H1 (cell line): Measurements from ENCODE around the gene C1QL2. TPM values are rescaled to one million over a fixed set of nuclear protein-coding genes. Genes with fewer than 3 reads are reported as not detected.

ENCODE experiments used
- CTCF ChIA-PET: fragments of 300-600 bp; sonication (Branson Sonifier 250); formaldehyde crosslinking; loops from one replicate; lab custom pipeline; 2021; ENCODE audit not compliant: partially characterized antibody; lab: Charles Lee
- POLR2A ChIA-PET: fragments of 300-600 bp; sonication (Branson Sonifier 250); formaldehyde crosslinking; loops from one replicate; lab custom pipeline; 2021; ENCODE audit warnings: inconsistent platforms; ENCODE audit not compliant: partially characterized antibody; lab: Charles Lee
- DNase-seq, 2 experiments: peaks; one replicate each; pipeline versions ENCODE4 v3.0.0 to v3.0.0-alpha.2; 2010 to 2022; ENCODE audit warnings: low spot score in 2 of 2, low read depth in 1 of 2, mixed read lengths in 1 of 2
- FAIRE-seq: peaks from 2 replicates; lab custom pipeline; 2011; peaks lifted over from hg19 to GRCh38; lab: Jason Lieb, UNC
- H2AFZ ChIP-seq: 2 replicates; pipeline ENCODE4 v1.8.1; 2012; ENCODE audit warnings: low read length, inconsistent platforms
- H2AK5ac ChIP-seq: 2 replicates; pipeline ENCODE4 v1.6.1; 2013; ENCODE audit warnings: low read depth, low read length
- H2BK120ac ChIP-seq: replicated peaks from 2 replicates; pipeline ENCODE3; 2013; ENCODE audit warnings: low read depth, low read length, inconsistent platforms
- H2BK12ac ChIP-seq: 2 replicates; pipeline ENCODE4 v1.6.1; 2013; ENCODE audit warnings: low read depth, low read length
- H2BK15ac ChIP-seq: 2 replicates; pipeline ENCODE4 v1.6.1; 2013; ENCODE audit warnings: low read length
- H2BK20ac ChIP-seq: 2 replicates; pipeline ENCODE4 v1.6.1; 2013; ENCODE audit warnings: low read length
- H2BK5ac ChIP-seq: 2 replicates; pipeline ENCODE4 v1.6.1; 2013; ENCODE audit warnings: low read depth, low read length
- H3K14ac ChIP-seq: 2 replicates; pipeline ENCODE4 v1.6.1; 2013; ENCODE audit warnings: inconsistent platforms; ENCODE audit not compliant: insufficient read length
- H3K18ac ChIP-seq: 2 replicates; pipeline ENCODE4 v1.6.1; 2013; ENCODE audit warnings: low read length; ENCODE audit errors: extremely low read depth
- H3K23ac ChIP-seq: 2 replicates; pipeline ENCODE4 v1.6.1; 2013; ENCODE audit warnings: inconsistent platforms; ENCODE audit not compliant: insufficient read length
- H3K23me2 ChIP-seq: 2 replicates; pipeline ENCODE4 v1.6.1; 2013; ENCODE audit warnings: low read depth, low read length
- H3K27ac ChIP-seq: 2 replicates; pipeline ENCODE4 v1.6.1; 2011; ENCODE audit warnings: low read depth, low read length, inconsistent platforms
- H3K27me3 ChIP-seq, 4 experiments: replicated peaks in 1 of 4; 1 replicate in 1 of 4; 2 replicates in 3 of 4; pipeline versions ENCODE4 v1.6.1 to v1.8.1; 2011 to 2013; ENCODE audit warnings: low read length in 3 of 4, mild to moderate bottlenecking in 3 of 4, inconsistent platforms in 2 of 4, mixed read lengths in 2 of 4, moderate library complexity in 1 of 4; ENCODE audit not compliant: control insufficient read depth in 3 of 4, insufficient read depth in 3 of 4; ENCODE audit errors: extremely low read depth in 1 of 4
- H3K36me3 ChIP-seq, 4 experiments: 2 replicates each; pipeline versions ENCODE4 v1.6.1 to v1.8.1; 2011 to 2013; ENCODE audit warnings: mild to moderate bottlenecking in 4 of 4, low read length in 3 of 4, moderate library complexity in 2 of 4, control low read depth in 1 of 4, inconsistent platforms in 1 of 4; ENCODE audit not compliant: insufficient read depth in 4 of 4, control insufficient read depth in 2 of 4
- H3K4ac ChIP-seq: replicated peaks from 2 replicates; pipeline ENCODE3; 2013; ENCODE audit warnings: low read length, low read depth, mixed read lengths, inconsistent platforms; ENCODE audit not compliant: insufficient read length
- H3K4me1 ChIP-seq, 4 experiments: replicated peaks in 1 of 4; 1 replicate in 1 of 4; 2 replicates in 3 of 4; pipeline versions ENCODE4 v1.6.1 to v1.8.1; 2011 to 2013; ENCODE audit warnings: low read length in 3 of 4, inconsistent platforms in 2 of 4, mixed read lengths in 1 of 4; ENCODE audit not compliant: insufficient read depth in 4 of 4, control insufficient read depth in 3 of 4
- H3K4me2 ChIP-seq, 2 experiments: 2 replicates each; pipeline versions ENCODE4 v1.6.1 to v1.8.1; 2011 to 2013; ENCODE audit warnings: low read depth in 2 of 2, low read length in 2 of 2, control low read depth in 1 of 2, inconsistent platforms in 1 of 2, mild to moderate bottlenecking in 1 of 2; ENCODE audit not compliant: insufficient read depth in 1 of 2
- H3K4me3 ChIP-seq, 4 experiments: fragments of 200-600, 300-600 bp in 1 of 4; sonication (generic), shearing (Covaris generic), sonication (Bioruptor Twin) in 1 of 4; 2 replicates each; pipeline versions ENCODE4 v1.5.1 to v1.8.1; 2011 to 2016; ENCODE audit warnings: low read length in 4 of 4, low read depth in 3 of 4, control low read depth in 2 of 4, inconsistent platforms in 2 of 4, mild to moderate bottlenecking in 2 of 4, mixed read lengths in 1 of 4, moderate library complexity in 1 of 4; ENCODE audit not compliant: insufficient read depth in 2 of 4; ENCODE audit errors: extremely low read depth in 1 of 4
- H3K56ac ChIP-seq: replicated peaks from 2 replicates; pipeline ENCODE3; 2013; ENCODE audit warnings: low read depth, mild to moderate bottlenecking, mixed read lengths, low read length, inconsistent platforms; ENCODE audit not compliant: insufficient read length
- H3K79me1 ChIP-seq: 2 replicates; pipeline ENCODE4 v1.6.1; 2013; ENCODE audit warnings: low read depth, low read length, control low read depth
- H3K79me2 ChIP-seq, 2 experiments: 2 replicates each; pipeline versions ENCODE4 v1.6.1 to v1.8.1; 2012 to 2013; ENCODE audit warnings: low read length in 2 of 2, mild to moderate bottlenecking in 2 of 2, inconsistent platforms in 1 of 2; ENCODE audit not compliant: insufficient read depth in 2 of 2, control insufficient read depth in 1 of 2
- H3K9ac ChIP-seq, 4 experiments: replicated peaks in 1 of 4; 1 replicate in 1 of 4; 2 replicates in 3 of 4; pipeline versions ENCODE4 v1.6.1 to v1.8.1; 2011 to 2013; ENCODE audit warnings: low read depth in 3 of 4, low read length in 3 of 4, control low read depth in 2 of 4, mild to moderate bottlenecking in 2 of 4, moderate library complexity in 2 of 4, inconsistent platforms in 1 of 4; ENCODE audit errors: extremely low read depth in 1 of 4
- H3K9me3 ChIP-seq, 2 experiments: 2 replicates each; pipeline versions ENCODE4 v1.6.1 to v1.8.1; 2012 to 2013; ENCODE audit warnings: mild to moderate bottlenecking in 2 of 2, moderate library complexity in 2 of 2, control low read depth in 1 of 2, inconsistent platforms in 1 of 2, low read depth in 1 of 2, low read length in 1 of 2, mixed read lengths in 1 of 2; ENCODE audit not compliant: insufficient read depth in 2 of 2
- H4K20me1 ChIP-seq, 2 experiments: replicated peaks in 1 of 2; 2 replicates each; pipeline versions ENCODE3 to v1.8.1; 2011 to 2013; ENCODE audit warnings: inconsistent platforms in 2 of 2, low read length in 2 of 2, mild to moderate bottlenecking in 1 of 2; ENCODE audit not compliant: insufficient read depth in 2 of 2, control insufficient read depth in 1 of 2
- H4K5ac ChIP-seq: 2 replicates; pipeline ENCODE4 v1.6.1; 2013; ENCODE audit warnings: low read length, low read depth, mixed read lengths, inconsistent platforms; ENCODE audit not compliant: insufficient read length
- H4K8ac ChIP-seq: 2 replicates; pipeline ENCODE4 v1.8.0; 2013; ENCODE audit warnings: mild to moderate bottlenecking, moderate library complexity, low read length, inconsistent platforms; ENCODE audit not compliant: insufficient read depth; ENCODE audit errors: extremely low read depth
- H4K91ac ChIP-seq: replicated peaks from 2 replicates; pipeline ENCODE3; 2013; ENCODE audit warnings: low read length, mixed read lengths, inconsistent platforms; ENCODE audit not compliant: insufficient read length
- ASH2L ChIP-seq: fragments of 200-600, 300-600 bp; sonication (generic); IDR thresholded peaks from one replicate; pipeline ENCODE4 v1.7.1; 2017; ENCODE audit warnings: low read length
- BACH1 ChIP-seq: IDR thresholded peaks from 2 replicates; pipeline ENCODE4 v1.6.1; 2012; ENCODE audit warnings: low read length, improper control_type of control experiment
- BCL11A ChIP-seq, 2 experiments: IDR thresholded peaks; one replicate each; pipeline ENCODE4 v1.6.1; 2011; ENCODE audit warnings: low read depth in 2 of 2, low read length in 2 of 2, mild to moderate bottlenecking in 2 of 2
- CBX5 ChIP-seq: fragments of 300-800, 300-1000 bp; sonication (generic); IDR thresholded peaks from 2 replicates; pipeline ENCODE4 v1.7.1; 2016; ENCODE audit warnings: antibody characterized with exemption, low read length, low read depth
- EGR1 ChIP-seq: IDR thresholded peaks from 2 replicates; pipeline ENCODE4 v1.6.1; 2011; ENCODE audit warnings: low read depth, low read length, borderline replicate concordance
- EZH2 ChIP-seq: fragments of 200-600 bp; sonication (generic); IDR thresholded peaks from 2 replicates; pipeline ENCODE4 v1.7.1; 2012; ENCODE audit warnings: low read depth, mild to moderate bottlenecking, moderate library complexity, low read length, inconsistent platforms; ENCODE audit not compliant: severe bottlenecking
- GABPA ChIP-seq: IDR thresholded peaks from 2 replicates; pipeline ENCODE4 v1.6.1; 2011; ENCODE audit warnings: mild to moderate bottlenecking, low read length, moderate library complexity, borderline replicate concordance; ENCODE audit not compliant: insufficient read depth
- KDM1A ChIP-seq: fragments of 200-600, 300-600 bp; sonication (generic); IDR thresholded peaks from 2 replicates; pipeline ENCODE4 v1.7.1; 2016; ENCODE audit warnings: mild to moderate bottlenecking, low read length, borderline replicate concordance
- MAFK ChIP-seq: IDR thresholded peaks from 2 replicates; pipeline ENCODE4 v1.6.1; 2012; ENCODE audit warnings: low read depth, mild to moderate bottlenecking, improper control_type of control experiment, low read length
- MAX ChIP-seq: IDR thresholded peaks from 2 replicates; pipeline ENCODE4 v1.6.1; 2012; ENCODE audit warnings: inconsistent platforms
- POLR2AphosphoS5 ChIP-seq: IDR thresholded peaks from 2 replicates; pipeline ENCODE4 v1.6.1; 2011; ENCODE audit warnings: low read depth, low read length
- RBBP5 ChIP-seq: IDR thresholded peaks from 2 replicates; pipeline ENCODE4 v1.7.1; 2012; ENCODE audit warnings: low read depth, mild to moderate bottlenecking, inconsistent platforms, low read length, moderate library complexity, borderline replicate concordance
- RFX5 ChIP-seq: IDR thresholded peaks from 2 replicates; pipeline ENCODE4 v1.6.1; 2011; ENCODE audit warnings: low read depth, low read length, improper control_type of control experiment, borderline replicate concordance
- SP1 ChIP-seq: IDR thresholded peaks from 2 replicates; pipeline ENCODE4 v1.6.1; 2011; ENCODE audit warnings: low read depth, low read length
- TAF1 ChIP-seq: IDR thresholded peaks from 2 replicates; pipeline ENCODE4 v1.6.1; 2011; ENCODE audit warnings: mild to moderate bottlenecking, low read depth, low read length
- ZNF274 ChIP-seq: IDR thresholded peaks from 2 replicates; pipeline ENCODE4 v1.7.0; 2012; ENCODE audit warnings: low read length, borderline replicate concordance; ENCODE audit errors: extremely low read depth
- WGBS, 2 experiments: shearing (Covaris generic) in 1 of 2; methylation state at CpG; one replicate each; pipeline versions ENCODE4 v1.1.6 to v1.1.7; 2013 to 2015; ENCODE audit warnings: low lambda C conversion rate in 2 of 2, mixed read lengths in 2 of 2, inconsistent platforms in 1 of 2, low coverage in 1 of 2, missing lambda C conversion rate in 1 of 2; ENCODE audit not compliant: insufficient replicate concordance in 2 of 2, insufficient coverage in 1 of 2, insufficient read length in 1 of 2; ENCODE audit errors: extremely low coverage in 1 of 2, missing lambda C conversion rate in 1 of 2; 5-methylcytosine and 5-hydroxymethylcytosine counted together
- polyA plus RNA-seq, 7 experiments: library from polyadenylated mRNA; depleted of rRNA in 3 of 7; stranded (reverse) in 5 of 7; unstranded in 2 of 7; fragments of >200 nt in 5 of 7; fragments of 200-250 nt in 2 of 7; gene quantifications; 1 replicate in 5 of 7; 2 replicates in 1 of 7; 4 replicates in 1 of 7; pipeline versions ENCODE4 v1.2.1 to v1.2.3, GENCODE V29; 2011 to 2013; ENCODE audit warnings: missing spikeins in 2 of 7, mixed read lengths in 2 of 7
- total RNA-seq: library from RNA; stranded (reverse); fragmentation: NEBNext Ultra II Directional; extraction: Animal tissue kit (Norgen Biotek cat#: 25700); gene quantifications from 2 replicates; pipeline ENCODE4 v1.2.1, GENCODE V29; 2021

The C1QL2 gene
- total and polyA plus RNA-seq, 2 of the 8 experiments (the other 6 are each of a cell fraction or from before 2014, with no cell fraction given), result 0.80 to 0.88 TPM

DNA sequence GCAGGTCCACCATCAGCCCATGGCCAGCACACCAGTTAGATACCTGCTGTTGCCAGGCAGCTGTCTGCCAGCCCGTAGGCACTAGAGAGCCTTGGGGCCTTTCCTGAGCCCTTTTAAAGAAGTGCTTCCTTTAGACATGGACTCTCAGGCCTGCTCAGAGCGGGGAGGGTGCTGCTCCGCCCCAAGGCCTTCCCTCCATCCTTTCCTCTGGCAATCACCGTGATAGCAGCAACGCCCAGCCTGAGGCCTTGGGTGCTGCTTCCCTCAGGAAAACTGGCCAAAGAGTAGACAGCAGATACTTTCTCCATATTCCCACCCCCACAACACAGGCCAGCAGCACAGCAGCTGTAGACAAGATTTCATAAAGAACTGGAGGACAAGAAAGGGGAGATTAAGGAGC, 22.3 kb upstream of the C1QL2 start:
- Histone ChIP-seq H4K5ac (no peak overlapping the region), H3K4me2 (no peak overlapping the region), H3K56ac (no peak overlapping the region), H2BK120ac (no peak overlapping the region), H3K23me2 (no peaks in the 10 kb centered on the region), H4K91ac (no peak overlapping the region), H3K18ac (no peak overlapping the region), H3K79me1 (no peaks in the 10 kb centered on the region), H2BK15ac (no peak overlapping the region), H3K79me2 (no peaks in the 10 kb centered on the region), H2AK5ac (no peak overlapping the region), H3K4me3 (no peak overlapping the region), H3K23ac (no peak overlapping the region), H2AFZ (no peak overlapping the region), H2BK20ac (no peak overlapping the region), H3K14ac (no peak overlapping the region), H3K9me3 (no peaks in the 10 kb centered on the region), H2BK5ac (no peak overlapping the region), H3K4me1 (no peaks in the 10 kb centered on the region; a peak in 1 of 7 replicates), H3K36me3 (no peaks in the 10 kb centered on the region), H4K8ac (no peak overlapping the region), H3K27me3 (no peaks in the 10 kb centered on the region), H3K27ac (no peak overlapping the region), H3K4ac (no peak overlapping the region), H3K9ac (no peak overlapping the region), H4K20me1 (no peaks in the 10 kb centered on the region), H2BK12ac (no peak overlapping the region)
- no peak for DNase-seq
- 91% methylated on average over 5 of the region's 5 CpGs; no CpG with 5 or more reads in 1 of the 2 experiments for WGBS, 2 experiments
- POLR2A ChIA-PET, result no interaction called here
- CTCF ChIA-PET, result interaction anchor here (0.8 to 1.7 kb wide), 4 partner anchors 15 to 110 kb away, joined by 3 to 5 read pairs (median 4); no protein-coding TSS in a partner anchor
- FAIRE-seq, result no peak
- TF ChIP-seq MAFK, result no peak
- no peak for TF ChIP-seq RFX5
- no peak for TF ChIP-seq GABPA
- TF ChIP-seq ZNF274, result no peak
- no peak for TF ChIP-seq MAX
- TF ChIP-seq EGR1, result no peak
- no peak for TF ChIP-seq KDM1A
- no peak for TF ChIP-seq TAF1
- no peak for TF ChIP-seq BACH1
- no peak for TF ChIP-seq ASH2L
- TF ChIP-seq CBX5, result no peak
- no peak for TF ChIP-seq BCL11A (IDR thresholded peaks at IDR 0.05; ENCODE audit: low read depth in 2 of 2, low read length in 2 of 2)
- TF ChIP-seq SP1, result no peak
- TF ChIP-seq EZH2, result no peak
- TF ChIP-seq POLR2AphosphoS5, result no peak
- TF ChIP-seq RBBP5, result no peak
